Fibroblast of gingiva (primary cell): ENCODE measurements around the gene TP63.
"Not testable (repeated sequence)": the region's sequence is repeated elsewhere in the genome, so short reads cannot be mapped to it uniquely, and the experiment has no call there.

Experiments
- DNase-seq: peaks from one replicate; pipeline ENCODE4 v3.0.0-alpha.2; 2011; ENCODE audit warnings: low read depth

The TP63 gene

GRCh38 chr3:189625572-189625971 is 5.6 kb upstream of the TP63 start:
- no peak for DNase-seq

- DNase-seq: no peak
These were observed 4.9 kb upstream of the TP63 start for GRCh38 chr3:189626286-189626685.

- DNase-seq: peak; percentile 65
These were observed 1.3 kb upstream of the TP63 start for GRCh38 chr3:189629803-189630455.

- DNase-seq: no peak
These were observed 319 bp upstream of the TP63 start for GRCh38 chr3:189630767-189631372.

- DNase-seq: no peak
These were observed 220 bp downstream of the TP63 start for GRCh38 chr3:189631409-189631808.

GRCh38 chr3:189632242-189632641 is 1.1 kb downstream of the TP63 start:
- no peak for DNase-seq

GRCh38 chr3:189635339-189635738 is 4.2 kb downstream of the TP63 start:
- DNase-seq: no peak

GRCh38 chr3:189636048-189636447 is 4.9 kb downstream of the TP63 start:
- DNase-seq: no peak

- DNase-seq: no peak
These were observed 6.6 kb downstream of the TP63 start for GRCh38 chr3:189637750-189638149.

- DNase-seq: no peak
These were observed 7.3 kb downstream of the TP63 start for GRCh38 chr3:189638276-189639031.

GRCh38 chr3:189641776-189642175 is 10.6 kb downstream of the TP63 start:
- DNase-seq: no peak

- DNase-seq: no peak
These were observed 15.8 kb downstream of the TP63 start for GRCh38 chr3:189646853-189647542.

- DNase-seq: no peak
These were observed 20.9 kb downstream of the TP63 start for GRCh38 chr3:189652042-189652441.

- DNase-seq: no peak
These were observed 24.4 kb downstream of the TP63 start for GRCh38 chr3:189655617-189656016.

- no peak for DNase-seq
These were observed 28.4 kb downstream of the TP63 start for GRCh38 chr3:189659571-189659970.

- peak; percentile 94 for DNase-seq
These were observed 33.1 kb downstream of the TP63 start for GRCh38 chr3:189664311-189664710.

GRCh38 chr3:189672346-189672745 is 41.2 kb downstream of the TP63 start:
- not testable (repeated sequence) for DNase-seq

GRCh38 chr3:189673535-189673934 is 42.3 kb downstream of the TP63 start:
- no peak for DNase-seq

GRCh38 chr3:189674249-189674913 is 43.2 kb downstream of the TP63 start:
- DNase-seq: no peak

GRCh38 chr3:189677667-189678066 is 46.5 kb downstream of the TP63 start:
- DNase-seq: no peak

GRCh38 chr3:189680723-189681122 is 49.5 kb downstream of the TP63 start:
- DNase-seq: no peak
